Stimulated activated CD4-positive, alpha-beta T cell treated with anti-CD3 and anti-CD28 coated beads, Interleukin-4, amount 100 ng/mL, for 1 hour (primary cell): ENCODE results near the gene TTC23.

Source experiments
- DNase-seq: peaks from one replicate; pipeline ENCODE4 v3.0.0-alpha.2; 2020

The TTC23 gene

DNA sequence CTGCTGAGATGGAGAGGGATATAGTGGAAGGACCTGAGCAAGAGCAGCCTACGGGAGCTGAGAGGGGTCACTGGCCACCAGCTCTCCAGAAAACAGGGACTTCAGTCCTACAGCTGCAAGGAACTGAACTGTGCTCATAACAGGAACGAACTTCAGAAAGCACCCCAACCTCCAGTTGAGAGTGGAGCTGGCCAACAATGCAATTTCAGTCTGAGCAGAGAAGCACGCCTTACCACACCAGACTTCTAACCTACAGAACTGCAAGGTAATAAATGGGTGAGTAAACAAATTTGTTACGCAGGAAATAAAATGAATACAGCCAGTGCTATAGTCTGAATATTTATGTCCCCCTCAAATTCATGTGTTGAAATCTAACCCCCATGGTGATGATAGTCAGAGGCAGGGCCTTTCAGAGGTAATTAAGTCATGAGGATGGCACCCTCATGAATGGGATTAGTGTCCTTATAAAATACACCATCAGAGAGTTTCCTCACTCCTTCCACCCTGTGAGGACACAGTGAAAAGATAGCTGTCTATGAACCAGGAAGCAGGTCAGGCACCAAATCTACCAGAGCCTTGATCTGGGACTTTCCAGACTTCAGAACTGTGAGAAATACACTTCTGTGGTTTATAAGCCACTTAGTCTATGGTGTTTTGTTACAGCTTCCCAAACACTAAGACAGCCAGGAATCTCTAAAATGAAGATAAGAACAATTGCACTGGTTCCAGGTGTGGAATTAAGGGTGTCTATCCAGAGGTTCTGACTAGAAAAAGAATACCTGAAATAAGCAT is 85.9 kb downstream of the TTC23 start:
- no peak for DNase-seq

DNA sequence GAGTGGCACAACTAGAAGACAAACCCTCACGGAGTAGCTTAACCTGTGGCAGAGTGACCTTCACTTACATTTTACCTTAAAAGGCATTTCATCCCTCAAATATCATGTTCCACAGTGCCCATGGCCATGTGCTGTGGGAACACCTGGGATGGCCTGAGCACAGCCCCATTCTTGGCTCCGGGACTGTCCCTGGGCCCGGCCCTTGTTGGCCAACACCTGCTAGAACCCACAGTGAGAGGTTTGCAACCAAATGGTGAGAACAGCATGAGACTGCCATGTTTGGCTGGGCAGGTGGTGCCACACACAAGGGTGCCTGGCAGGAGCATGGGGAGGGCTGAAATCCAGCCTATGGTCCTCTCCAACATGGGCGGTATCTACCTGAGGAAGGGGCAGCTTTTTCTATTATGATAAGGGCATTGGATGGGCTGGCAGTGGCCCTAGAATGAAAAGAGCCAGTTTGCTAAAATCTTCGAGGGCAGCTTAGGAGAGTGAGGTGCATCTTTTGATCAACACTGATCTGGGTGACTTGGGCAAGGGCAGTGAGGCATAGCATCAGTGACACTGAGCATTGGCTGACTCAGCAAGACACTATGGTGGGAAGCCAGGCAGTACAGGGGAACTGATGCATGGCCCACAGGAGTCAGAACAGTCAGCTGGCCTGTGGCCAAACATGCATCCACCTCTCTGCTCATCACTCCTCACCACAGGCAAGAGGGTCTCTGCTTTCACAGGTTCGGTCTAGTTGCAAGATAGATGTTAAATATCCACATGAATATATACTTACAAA is 90.6 kb downstream of the TTC23 start:
- DNase-seq, result no peak

DNA sequence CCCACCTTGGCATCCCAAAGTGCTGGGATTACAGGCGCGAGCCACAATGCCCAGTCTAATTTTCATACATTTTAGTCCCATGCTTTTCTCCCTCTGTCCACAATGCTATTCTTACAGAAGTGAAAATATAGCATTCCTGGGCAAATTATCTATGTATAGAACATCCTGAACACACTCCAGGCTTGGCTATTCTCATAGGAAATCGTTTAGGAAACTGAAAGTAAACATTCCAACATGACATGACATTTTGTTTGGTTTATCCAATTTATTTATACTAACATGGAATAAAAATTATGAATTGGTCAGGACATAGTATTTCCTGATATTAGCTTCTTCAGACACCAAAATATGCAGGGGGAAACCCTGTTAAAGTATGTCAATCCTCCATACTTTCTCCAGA is 91.9 kb downstream of the TTC23 start:
- DNase-seq, result no peak

GRCh38 chr15:99155961-99156443 is 93.4 kb downstream of the TTC23 start:
- DNase-seq, result no peak

- no peak for DNase-seq
These were observed 95.1 kb downstream of the TTC23 start for GRCh38 chr15:99154271-99154670.

DNA sequence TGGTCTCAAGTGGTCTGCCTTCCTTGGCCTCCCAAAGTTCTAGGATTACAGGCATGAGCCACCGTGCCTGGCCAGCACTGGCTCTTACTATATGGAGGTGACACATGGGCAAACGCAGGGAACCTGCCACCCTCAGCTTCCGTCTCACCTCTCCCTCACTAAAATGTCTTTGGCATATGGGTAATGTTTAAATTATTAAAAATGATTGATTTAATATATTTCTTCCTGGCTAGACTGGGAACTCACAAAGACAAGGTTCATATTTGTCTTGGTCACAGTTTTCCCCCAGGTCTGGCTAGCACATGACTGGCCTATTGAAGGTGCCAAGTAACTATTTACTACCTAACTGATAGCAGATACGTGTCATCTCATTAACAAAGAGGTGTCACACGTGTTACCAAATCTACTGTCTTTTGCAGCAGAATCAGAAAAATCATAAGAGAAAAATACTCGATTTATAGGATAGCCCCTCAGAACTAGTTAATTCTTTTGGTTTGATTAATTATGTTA is 96.3 kb downstream of the TTC23 start:
- DNase-seq, result no peak

DNA sequence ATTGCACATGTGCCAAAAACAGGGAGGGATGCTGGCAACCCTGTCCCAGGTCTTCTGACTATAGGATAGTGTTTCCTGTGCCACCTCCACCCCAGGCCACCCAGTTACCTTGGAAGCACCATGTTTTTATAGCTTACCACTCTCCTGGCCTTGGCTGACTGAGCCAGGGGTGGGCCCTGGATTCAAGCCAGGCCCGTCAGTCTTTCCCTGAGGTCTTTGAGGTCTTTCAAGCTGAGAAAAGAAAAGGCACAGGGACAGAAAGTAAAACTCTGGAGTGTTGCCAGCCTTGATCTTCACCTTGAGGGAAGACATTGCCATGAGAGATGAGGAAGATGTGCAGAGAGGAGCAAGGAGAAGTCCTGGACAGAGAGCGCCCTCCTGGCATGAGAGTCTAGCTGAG is 98.2 kb downstream of the TTC23 start:
- DNase-seq, result no peak

DNA sequence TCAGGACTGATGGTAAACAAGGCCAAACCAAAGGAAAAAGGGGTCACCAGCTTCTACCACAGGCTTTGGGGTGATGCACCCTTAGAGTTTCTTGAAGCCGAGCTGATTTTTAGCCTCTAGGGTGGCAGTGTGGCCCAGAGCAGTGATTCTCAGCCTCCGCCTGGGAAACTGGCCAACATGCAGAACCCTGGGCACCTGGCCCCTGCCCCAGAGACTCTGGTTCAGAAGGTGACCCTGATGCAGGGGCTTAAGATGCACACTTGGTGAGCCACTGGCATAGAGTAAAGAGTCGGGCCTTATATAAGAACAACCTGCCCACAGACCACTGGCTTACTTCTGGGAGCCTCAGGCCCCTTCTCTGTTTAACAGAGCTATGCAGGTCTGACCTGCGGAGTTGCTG is 100.0 kb downstream of the TTC23 start:
- DNase-seq, result no peak

- no peak for DNase-seq
These were observed 100.5 kb downstream of the TTC23 start for GRCh38 chr15:99148851-99149276.

- DNase-seq, result no peak
These were observed 102.7 kb downstream of the TTC23 start for GRCh38 chr15:99146661-99147060.

DNA sequence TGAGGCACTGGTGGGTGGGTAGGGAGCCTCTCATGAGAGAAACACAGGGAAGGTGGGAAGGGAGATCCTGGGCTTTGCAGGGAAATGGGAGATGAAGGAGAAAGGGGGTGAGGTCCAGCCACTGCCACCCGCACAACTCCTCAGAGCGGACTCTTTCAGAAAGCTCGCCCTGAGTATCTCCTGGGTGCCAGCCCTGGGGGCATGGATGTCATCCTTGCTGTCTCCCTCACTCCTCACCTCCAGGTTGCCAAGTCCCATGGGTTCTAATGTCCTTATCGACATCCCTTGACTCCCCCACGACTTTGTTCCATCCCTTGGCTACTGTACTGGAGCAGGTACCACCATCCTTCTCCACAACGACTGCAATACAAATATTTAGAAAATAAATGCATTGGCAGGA is 103.6 kb downstream of the TTC23 start:
- DNase-seq, result no peak

- no peak for DNase-seq
These were observed 104.4 kb downstream of the TTC23 start for GRCh38 chr15:99145005-99145404.

DNA sequence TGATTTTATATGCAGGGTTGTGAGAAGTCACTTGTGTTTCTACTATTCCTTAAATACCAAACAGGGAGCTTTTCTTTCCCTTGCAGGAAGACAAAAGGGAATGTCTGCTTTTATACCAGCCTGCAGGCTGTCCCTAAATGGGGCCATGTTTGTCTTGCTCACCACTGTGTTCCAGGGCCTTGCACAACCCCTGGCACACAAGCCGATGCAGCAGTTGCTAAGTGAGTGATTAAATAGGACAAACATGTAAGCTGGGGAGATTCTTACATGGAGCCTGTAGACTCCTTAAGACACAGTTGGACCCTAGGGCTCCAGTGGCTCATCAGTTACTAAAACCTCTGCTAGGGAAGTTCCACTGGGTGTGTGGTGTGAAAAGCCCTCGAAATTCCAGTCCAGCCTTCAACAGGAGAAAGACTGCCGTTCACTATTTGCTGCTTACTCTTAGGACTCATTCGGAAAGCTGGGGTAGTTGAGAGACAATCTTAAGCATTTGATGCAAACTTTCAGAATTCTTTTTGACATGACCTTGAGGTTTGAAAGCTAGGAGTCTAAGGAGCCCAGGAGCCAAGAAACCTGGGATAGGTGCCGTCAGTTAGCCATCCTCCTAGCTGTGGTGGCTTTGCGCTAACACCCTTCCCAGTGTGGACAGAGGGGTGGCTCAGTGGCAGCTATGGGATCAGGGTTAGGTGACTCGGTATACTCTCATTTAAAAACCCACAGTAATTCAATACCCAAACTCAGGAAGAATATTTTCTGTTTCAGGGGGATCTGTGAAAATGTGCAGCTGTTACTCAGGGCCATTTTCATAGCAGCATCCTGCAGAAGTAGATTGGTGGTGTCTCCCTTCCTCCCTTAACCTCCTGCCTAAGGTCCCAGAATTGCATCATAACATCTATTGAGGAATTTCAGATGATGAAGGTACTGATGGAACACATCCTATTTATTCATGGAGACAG is 105.4 kb downstream of the TTC23 start:
- DNase-seq, result no peak

DNA sequence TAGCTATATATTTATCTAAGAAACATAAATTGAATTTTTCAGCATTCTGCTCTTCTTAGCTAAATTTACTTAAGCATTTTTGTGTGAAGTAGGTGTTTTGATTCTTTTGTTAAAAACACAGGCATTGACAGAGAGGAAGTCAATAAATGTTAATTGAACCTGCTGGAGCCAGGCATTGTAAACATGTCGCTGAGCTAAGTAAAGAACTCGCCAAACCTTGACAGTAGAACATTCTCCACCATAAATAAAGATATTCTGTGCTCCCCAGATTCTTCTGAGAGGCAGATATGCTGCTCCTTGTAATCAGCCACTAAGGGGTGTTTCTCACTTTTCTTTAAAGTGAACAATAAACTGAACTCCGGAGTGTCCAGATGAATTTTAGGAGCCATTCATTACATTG is 106.1 kb downstream of the TTC23 start:
- no peak for DNase-seq

DNA sequence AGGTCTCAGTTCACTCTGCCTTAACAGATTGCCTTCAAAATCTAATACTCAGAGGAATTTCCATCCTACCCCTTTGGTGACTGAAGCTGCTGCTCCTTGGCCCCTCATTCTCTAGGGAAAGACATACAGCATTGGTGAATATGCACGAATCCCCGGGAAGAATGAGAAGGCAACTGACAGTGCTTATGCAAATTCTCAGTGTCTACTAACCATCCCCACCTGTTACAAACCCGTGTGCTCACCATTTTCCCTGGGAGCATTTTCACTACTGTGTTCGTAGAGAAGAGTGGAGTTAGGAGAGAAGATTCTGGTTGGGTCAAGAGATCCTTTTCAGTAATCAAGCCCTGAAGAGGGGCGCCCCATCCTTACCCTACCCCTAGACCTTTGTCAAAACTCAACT is 106.8 kb downstream of the TTC23 start:
- no peak for DNase-seq

DNA sequence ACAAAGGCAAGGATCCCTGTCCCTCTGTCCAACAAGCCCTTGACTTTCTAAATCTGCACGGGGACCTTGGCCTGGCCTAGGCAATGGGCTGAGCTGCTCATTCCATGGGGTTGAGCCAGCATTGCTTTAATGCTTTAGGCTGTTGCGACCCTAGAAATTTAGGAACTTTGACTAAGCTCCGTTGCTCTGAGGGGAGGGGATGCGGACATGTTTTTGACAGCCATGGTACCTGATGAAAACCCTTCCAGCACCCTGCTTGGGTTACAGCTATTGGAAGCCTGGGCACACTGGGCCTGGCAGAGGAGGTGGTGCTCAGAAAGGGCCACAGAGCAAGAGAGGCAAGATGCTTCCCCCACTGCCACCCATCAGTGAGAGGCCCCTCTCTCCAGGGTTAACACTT is 107.4 kb downstream of the TTC23 start:
- no peak for DNase-seq

DNA sequence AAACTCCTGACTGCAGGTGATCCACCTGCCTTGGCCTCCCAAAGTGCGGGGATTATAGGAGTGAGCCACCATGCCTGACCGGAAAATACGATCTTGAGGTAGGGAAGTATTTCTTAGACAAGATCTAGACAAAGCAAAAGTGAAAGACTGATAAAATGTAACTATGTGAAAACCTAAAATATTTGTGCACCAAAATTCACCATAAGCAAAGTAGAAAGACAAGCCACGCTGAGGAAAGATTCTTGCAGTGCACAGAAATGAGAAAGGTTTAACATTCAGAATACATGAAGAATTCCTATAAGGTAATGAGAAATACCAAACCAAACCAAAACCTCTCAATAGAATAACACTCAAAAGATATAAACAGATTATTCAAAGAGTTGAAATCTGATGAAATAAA is 108.8 kb downstream of the TTC23 start:
- DNase-seq, result no peak

- DNase-seq, result no peak
These were observed 110.1 kb downstream of the TTC23 start for GRCh38 chr15:99139276-99139675.

DNA sequence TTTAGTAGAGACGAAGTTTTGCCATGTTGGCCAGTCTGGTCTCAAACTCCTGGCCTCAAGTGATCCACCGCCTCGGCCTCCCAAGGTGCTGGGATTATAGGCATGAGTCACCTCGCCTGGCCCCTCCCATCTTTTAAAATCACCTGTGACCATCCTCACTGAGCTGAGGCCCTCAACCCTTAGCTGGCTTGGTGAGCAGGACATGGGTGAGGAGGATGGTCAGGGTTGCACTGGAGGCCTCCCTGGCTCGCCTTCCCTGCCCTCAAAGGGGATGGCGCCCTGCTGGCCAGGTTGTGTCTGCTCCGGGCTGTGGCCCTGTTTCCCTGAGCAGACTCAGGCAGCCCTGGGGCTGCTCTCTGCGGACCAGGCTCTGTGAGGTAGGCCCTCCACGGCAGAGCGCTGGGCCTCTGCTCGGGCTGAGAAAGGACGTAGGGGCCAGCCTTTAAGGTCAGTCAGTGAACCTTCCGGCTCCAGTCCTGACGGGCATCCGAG is 110.8 kb downstream of the TTC23 start:
- no peak for DNase-seq

DNA sequence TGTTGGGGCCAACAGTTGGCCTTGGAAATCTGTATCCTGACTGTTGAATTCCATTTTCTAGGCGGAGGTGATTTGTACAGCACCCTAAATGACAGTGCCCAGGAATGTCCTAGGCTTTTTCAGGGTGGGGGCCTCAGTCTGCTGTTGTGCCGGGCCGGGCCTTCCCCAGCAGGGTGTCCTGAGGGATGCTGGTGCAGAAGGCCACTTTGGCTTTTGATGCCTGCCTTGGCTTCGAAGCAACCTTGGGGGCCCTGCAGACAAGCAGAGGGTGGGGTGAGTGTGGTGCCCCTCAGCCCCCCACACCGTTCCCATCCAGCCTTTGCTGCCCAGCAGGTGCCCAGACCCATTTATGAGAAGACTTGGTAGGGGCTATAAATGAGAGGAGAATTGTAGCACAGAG is 111.5 kb downstream of the TTC23 start:
- DNase-seq, result no peak

GRCh38 chr15:99137111-99137546 is 112.3 kb downstream of the TTC23 start:
- DNase-seq, result no peak

GRCh38 chr15:99135194-99135593 is 114.2 kb downstream of the TTC23 start:
- DNase-seq, result no peak
